HG02938 (cell line): ENCODE results near the gene CYSRT1.
A peak's percentile ranks its signal among the peaks of the same experiment; 100 is the strongest.
"Not testable (repeated sequence)": the region's sequence is repeated elsewhere in the genome, so short reads cannot be mapped to it uniquely, and the experiment has no call there.

Source experiments
- ATAC-seq: cut with Tn5 transposase; IDR thresholded peaks from one replicate; pipeline ENCODE4 v1.9.1; 2021; ENCODE audit warnings: mild to moderate bottlenecking, moderate library complexity; ENCODE audit not compliant: unreplicated experiment

The CYSRT1 gene

DNA sequence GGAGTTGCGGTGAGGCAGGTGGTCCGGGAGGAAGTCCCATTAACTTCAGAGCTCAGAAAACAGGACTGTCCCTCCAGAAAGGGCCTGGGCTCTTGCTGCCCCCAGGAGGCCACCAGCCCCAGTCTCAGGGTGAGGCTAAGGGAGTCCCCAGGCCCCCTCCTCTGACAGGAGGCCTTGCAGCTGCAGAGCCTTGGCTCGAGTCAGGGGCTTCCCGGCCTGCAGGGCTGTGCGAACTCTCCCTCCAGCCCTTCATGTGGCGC, 22.9 kb downstream of the CYSRT1 start:
- no peak for ATAC-seq

DNA sequence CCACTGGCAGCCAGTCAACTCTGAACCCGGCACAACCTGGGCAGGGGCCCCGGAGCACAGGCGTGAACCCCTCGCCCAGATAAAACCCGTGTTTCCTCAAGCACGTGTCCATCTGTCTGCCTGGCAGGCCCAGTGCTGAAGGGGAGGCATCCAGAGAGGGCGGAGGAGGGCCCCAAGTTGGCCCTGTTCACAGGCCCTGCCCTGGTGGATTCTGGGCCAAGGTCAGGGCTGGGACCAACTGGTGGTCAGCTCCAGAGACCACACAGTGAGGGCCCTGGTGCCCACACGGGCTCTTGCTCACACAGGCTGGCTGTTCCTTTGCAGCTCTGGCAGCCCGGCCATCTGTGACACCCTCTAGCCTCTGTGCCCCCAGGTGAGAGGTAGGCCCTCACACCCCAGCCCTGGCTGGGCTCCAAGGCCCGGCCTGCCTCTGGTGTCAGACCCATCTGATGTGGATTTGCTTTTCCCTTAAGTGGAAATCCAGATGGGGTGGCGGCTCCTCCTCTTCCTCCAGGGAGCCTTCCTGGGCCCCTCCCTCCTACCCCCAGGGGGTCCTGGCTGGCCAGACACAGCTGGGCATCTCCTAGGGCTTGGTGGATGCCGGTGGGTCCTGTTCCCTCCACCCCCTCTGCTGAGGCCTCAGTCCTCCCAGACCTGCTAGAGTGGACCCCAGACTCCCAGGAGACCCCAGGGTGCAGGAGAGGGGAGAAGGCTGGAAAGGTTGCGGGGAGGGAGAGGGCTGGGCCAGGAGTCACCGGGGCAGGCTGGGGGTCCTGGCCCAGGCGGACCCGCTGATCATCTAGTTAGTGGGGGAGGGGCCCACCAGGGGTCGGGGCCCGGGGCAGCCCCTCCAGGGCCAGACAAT, 25.6 kb downstream of the CYSRT1 start:
- no peak for ATAC-seq

DNA sequence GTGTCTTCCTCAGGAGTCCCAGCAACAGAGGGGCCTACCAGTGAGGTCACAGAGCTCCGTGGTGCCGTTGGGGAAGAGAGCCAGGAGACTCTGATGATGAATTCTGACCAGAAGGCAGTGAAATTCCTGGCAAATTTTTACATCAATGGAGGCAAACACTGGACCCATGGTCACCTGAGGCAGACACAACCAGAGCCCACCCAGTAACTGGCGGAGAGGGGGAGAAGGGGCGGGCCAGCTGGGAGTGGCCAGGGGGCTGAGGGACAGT, 26.2 kb downstream of the CYSRT1 start, which contains the start of gene STPG3:
Gene STPG3, plus strand, starts transcription at position 93 of the 268 bp plus-strand sequence. Its CDS starts 1 bp downstream, at position 94.
- ATAC-seq, result no peak

DNA sequence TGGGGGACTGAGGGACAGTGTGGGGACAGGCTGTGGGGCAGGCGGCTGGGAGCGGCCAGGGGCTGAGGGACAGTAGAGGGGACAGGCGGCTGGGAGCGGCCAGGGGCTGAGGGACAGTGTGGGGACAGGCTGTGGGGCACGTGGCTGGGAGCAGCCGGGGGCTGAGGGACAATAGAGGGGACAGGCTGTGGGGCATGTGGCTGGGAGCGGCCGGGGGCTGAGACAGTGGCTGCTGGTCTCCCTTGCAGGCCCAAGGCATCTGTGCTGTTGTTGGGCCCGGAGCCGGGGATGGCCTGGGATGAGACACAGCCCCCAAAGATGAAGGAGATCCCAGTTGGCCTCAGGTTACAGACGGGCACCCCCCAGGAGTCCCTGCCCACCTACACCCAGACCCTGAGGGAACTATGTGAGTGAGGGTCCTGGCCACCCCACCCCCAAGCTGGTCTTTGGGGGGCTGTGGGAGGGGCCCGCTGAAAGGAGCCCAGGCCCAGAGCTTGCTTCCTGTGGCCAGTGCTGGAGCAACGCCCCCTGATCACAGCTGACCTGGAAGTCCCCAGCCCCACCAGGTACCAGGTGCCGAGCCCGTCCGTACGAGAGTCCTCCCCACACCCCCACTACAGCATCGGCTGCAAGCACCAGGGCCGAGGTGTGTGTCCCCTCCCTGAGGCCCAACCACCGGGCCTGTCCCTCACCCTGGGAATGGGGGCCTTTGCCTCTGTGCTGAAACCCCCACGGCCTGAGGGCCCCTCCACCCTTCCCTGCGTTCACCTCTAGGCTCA, 26.7 kb downstream of the CYSRT1 start:
- no peak for ATAC-seq

DNA sequence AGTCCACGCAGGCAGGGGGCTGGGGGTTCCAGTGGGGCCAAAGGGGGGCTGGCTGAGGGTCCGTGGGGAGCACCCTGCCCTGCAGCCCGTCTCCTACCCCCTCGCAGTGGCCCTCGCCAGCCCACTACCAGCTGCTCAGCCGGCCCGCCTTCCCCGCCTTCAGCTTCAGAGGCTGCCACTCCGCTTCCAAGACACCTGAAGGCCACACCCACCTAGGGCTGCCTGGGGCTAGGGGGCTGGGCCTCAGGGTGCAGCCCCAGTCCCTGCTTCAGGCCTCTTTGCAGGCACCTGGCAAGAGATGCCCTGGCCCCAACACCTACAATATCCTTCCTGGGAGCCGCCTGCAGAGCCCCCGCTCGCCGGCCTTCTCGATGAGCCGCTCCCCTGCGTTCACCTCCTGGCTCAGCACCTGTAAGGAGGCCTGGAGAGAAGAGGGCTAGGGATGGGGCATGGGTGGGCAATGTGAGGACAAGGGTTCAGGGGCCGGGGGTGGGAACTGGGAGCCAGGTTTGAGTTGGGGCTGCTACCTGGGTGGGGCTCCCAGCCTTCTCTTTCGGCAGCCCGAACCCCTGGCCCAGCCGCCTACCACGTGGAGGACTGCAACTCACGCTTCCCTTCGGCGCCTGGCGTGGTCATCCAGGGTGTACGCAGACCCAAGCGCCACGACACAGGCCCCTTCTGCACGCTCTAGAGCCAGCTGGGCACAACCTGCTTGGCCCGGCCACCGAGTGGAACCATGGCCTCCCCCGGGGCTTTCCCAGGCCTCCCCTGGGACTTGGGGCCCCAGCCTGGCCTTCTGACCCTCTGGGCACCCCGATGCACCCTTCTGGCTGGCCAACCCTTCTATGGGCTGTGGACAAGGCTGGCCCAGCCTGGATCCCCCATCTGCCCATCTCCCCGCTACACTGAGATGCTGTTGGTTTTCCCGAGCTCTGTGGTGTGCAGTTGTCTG, 27.9 kb downstream of the CYSRT1 start:
- no peak for ATAC-seq

DNA sequence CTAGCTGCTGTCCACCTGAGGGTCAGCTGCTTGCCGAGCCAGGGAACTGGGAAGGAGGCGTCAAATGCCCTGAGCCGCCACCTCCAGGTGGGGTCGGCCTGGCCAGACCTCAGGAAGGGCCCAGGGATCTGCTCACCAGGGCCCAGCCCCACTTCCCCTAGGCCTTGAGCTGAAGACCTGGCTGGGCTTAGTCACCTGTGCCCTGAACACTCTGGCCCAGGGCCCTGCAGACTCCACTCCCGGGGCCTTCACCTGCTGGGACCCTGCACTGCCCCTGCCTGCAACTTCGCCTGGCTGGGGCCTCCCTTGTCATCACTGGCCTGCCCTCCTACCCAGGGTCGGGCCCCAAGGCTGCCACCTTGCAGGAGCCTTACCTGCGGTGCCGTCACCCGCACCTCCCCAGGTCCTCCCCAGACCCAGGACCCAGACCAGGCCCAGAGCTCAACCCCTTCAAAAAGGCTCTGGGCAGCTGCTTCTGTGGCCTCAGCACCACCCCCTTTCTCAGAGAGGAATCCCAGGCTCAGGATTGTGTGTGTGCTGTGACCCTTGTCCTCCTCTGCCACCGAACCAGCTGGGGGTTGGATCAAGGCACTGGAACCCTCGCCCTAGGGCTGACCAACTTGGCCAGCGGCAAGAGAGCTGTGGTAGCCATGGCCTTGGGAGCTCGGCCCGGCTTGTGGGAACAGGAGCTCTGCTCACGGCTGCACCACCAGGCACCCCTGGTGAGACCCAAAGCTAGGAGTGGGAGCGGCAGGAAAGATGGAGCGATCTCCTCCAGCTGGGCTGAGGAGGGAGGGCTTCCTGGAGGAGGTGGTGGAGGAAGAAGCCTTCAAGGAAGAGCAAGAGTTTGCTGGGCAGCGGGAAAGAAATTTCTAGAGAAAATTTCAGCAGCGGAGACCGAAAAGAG, 29.0 kb downstream of the CYSRT1 start:
- ATAC-seq, result no peak

DNA sequence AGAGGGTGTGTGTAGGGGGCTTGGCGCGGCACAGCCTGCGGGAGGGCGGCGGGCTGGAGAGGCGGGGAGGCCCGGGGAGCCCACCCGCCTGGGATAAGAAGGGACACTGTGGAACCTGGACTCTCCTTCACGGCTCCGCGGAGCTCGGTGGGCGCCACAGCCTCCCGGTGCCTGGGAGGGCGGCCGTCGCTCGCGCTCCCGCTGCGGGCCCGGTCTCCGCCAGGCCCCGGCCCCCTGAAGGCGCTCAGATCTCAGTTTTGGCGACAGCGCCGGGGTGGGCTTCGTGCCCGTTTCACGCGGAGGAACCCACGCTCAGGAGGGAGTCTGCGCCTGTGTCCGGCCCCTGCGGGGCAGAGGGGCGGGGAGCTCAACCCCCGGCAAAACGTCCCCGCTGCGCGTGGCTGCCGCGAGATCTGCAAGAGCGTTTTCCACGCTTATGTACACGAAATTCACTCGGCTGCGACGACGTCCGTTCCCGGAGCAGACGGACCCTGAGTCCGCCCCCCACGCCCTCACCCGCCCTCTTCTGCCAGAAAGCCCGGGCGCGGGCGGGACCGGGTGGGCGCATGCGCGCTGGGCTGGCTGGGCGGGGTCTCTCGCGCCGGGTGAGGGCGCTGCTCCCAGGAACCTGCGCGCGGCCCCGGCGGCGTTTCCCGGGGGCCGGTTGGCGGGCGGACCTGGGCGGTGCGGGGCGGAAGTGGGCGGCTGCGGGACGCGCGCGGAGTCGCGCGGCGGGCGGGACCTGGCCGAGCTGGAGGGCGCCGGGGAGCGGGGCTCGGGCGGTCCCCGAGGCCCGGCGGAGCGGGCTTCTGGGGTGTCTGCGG, 29.9 kb downstream of the CYSRT1 start, which contains the start of gene NELFB:
Gene NELFB, plus strand, starts transcription at position 704 of the 824 bp plus-strand sequence.
- peak; percentile 69 for ATAC-seq

DNA sequence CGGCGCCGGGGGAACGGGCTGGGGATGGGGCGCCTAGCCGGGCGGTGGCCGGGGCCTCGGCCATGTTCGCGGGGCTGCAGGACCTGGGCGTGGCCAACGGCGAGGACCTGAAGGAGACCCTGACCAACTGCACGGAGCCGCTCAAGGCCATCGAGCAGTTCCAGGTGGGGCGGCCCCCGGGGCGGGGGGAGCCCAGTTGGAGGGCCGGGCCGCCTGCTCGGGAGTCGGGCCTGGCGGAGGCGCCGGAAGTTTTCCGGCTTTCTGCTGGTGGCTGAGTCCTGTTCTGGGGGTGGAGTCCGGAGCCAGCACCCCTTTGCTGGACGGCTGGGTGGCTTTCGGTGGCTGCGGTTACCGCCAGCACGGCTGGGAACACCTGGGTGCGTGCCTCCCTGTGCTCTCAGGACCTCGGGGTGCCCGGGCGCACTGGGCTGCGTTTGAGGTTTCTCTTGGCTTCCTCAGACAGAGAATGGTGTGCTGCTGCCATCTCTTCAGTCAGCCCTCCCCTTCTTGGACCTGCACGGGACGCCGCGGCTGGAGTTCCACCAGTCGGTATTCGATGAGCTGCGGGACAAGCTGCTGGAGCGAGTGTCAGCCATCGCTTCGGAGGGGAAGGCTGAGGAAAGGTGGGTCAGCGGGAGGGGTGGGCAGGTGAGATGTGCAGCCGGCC, 30.6 kb downstream of the CYSRT1 start:
- peak; percentile 35 for ATAC-seq

DNA sequence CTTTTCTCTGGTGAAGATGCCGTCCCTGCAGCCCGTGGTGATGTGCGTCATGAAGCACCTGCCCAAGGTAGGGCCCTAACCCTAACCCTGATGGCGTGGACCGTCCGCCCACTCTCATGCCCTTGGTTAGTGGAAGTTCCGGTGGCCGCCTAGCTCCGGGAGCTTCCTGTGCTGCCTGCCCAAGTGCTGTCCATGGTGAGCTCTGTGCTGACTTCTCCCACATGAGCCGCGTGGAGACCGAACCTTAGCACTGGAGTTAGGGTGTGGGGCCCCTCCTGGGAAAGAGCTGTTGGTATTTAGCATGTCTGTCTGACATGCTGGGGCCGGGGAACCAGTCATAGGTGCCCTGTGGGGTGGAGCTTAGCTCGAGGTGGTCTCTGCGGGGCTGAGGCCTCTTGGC, 31.4 kb downstream of the CYSRT1 start:
- ATAC-seq, result no peak

DNA sequence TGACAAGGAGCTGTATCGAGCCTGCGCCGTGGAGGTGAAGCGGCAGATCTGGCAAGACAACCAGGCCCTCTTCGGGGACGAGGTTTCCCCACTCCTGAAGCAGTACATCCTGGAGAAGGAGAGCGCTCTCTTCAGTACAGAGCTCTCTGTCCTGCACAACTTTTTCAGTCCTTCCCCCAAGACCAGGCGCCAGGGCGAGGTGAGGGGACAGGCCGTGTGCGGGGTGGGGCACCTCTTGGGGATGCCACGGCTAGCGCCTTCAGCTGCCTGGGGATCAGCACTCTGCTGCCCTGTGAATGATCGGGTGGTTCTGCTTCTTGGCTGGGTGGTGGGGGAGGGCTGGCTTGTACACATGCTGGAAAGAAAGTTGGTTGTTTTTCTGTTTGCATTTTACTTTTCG, 31.9 kb downstream of the CYSRT1 start:
- ATAC-seq, result no peak

DNA sequence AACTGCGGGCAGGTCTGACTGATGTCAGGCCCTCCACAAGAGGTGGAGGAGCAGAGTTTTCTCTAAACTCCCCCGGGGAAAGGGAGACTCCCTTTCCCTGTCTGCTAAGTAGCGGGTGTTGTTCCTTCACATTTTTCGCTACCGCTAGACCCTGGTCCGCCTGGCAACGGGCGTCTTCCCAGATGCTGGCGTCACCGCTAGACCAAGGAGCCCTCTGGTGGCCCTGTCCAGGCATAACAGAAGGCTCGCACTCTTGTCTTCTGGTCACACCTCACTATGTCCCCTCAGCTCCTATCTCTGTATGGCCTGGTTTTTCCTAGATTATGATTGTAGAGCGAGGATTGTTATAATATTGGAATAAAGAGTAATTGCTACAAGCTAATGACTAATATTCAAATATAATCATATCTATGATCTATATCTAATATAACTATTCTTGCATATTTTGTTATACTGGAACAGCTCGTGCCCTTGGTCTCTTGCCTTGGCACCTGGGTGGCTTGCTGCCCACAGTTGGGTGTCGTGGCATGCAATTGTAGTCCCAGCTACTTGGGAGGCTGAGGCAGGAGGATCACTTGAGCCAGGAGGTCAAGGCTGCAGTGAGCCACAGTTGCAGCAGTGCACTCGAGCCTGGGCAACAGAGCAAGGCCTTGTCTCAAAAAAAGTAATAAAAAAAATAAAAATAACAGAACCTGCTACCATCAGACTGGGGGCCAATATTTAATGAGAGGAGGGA, 37.4 kb downstream of the CYSRT1 start:
- ATAC-seq, result not testable (repeated sequence)

DNA sequence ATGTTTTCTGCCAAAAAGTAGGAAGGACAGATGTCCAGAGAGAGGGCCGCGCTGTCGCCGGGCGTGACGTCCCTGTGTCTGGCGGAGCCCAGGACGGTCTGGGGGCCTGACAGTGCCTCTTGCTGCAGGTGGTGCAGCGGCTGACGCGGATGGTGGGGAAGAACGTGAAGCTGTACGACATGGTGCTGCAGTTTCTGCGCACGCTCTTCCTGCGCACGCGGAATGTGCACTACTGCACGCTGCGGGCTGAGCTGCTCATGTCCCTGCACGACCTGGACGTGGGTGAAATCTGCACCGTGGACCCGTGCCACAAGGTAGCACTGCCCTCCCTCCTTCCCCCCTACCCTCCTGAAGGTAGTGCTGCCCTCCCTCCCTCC, 37.9 kb downstream of the CYSRT1 start:
- ATAC-seq, result no peak

DNA sequence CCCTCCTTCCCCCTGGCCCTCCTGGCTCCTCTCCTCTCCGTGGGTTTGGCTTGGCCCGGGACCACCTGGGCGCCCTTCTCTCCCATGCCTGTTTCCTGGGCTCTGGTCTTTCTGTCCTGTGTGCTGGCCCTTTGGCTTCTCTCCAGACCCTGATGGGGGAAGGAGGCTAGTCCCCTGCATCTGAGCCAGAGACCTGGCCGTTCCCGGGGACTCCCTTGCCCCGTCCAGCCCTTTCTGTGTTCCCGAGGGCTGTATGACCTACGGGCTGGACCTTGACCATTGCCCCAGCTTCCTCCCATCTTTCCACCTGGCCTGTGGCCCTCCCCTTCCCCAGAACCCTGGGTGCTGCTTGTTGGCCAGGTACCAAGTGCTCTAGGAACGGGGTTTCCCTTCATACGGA, 38.5 kb downstream of the CYSRT1 start:
- no peak for ATAC-seq

DNA sequence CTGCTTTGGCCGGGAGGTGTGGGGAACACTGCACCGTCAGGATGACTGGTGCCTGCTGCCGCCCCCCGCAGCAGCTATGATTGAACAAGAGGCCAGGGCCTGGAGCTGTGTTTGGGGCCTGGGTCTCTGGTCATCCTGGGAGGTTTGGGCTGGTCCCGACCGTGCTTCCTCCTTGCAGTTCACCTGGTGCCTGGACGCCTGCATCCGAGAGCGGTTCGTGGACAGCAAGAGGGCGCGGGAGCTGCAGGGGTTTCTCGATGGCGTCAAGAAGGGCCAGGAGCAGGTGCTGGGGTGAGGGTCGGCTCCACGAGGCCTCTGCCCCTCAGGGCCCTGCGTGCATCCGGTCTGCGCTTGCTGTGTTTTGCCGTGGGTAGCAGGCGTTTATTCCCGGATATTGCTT, 39.1 kb downstream of the CYSRT1 start:
- no peak for ATAC-seq

DNA sequence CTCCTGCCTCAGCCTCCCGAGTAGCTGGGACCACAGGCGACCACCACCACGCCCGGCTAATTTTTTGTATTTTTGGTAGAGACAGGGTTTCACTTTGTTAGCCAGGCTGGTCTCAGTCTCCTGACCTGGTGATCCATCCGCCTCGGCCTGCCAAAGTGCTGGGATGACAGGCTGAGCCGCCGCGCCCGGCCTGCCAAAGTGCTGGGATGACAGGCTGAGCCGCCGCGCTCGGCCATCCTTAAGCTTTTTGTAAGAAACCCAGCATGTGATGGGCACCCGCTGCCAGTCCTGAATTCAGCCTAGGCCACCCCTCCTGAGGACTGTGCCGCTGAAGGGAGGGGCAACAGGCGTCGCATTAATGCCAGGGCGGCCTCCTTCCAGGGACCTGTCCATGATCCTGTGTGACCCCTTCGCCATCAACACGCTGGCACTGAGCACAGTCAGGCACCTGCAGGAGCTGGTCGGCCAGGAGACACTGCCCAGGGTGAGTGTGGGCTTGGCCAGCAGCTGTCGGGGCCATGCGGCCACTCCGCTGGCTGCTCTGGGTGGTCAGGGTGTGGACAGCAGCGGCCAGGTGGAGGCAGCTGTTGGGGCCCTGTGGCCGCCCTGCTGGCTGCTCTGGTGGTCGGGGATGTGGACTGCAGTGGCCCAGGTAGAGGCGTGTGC, 40.7 kb downstream of the CYSRT1 start:
- ATAC-seq, result no peak

DNA sequence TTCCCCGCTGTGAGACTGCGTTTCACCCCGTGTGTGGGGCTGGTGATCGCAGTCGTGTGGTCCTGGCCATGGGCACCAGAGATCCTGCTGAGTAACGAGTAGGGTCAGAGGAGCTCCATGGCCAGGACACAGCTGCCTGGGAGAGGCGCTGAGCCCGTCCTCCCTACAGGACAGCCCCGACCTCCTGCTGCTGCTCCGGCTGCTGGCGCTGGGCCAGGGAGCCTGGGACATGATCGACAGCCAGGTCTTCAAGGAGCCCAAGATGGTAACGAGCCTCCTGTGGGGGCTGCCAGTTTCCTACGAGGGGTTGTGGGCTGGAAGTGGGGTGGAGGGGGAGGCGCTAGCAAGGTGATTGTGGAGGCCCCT, 41.2 kb downstream of the CYSRT1 start:
- ATAC-seq, result no peak

DNA sequence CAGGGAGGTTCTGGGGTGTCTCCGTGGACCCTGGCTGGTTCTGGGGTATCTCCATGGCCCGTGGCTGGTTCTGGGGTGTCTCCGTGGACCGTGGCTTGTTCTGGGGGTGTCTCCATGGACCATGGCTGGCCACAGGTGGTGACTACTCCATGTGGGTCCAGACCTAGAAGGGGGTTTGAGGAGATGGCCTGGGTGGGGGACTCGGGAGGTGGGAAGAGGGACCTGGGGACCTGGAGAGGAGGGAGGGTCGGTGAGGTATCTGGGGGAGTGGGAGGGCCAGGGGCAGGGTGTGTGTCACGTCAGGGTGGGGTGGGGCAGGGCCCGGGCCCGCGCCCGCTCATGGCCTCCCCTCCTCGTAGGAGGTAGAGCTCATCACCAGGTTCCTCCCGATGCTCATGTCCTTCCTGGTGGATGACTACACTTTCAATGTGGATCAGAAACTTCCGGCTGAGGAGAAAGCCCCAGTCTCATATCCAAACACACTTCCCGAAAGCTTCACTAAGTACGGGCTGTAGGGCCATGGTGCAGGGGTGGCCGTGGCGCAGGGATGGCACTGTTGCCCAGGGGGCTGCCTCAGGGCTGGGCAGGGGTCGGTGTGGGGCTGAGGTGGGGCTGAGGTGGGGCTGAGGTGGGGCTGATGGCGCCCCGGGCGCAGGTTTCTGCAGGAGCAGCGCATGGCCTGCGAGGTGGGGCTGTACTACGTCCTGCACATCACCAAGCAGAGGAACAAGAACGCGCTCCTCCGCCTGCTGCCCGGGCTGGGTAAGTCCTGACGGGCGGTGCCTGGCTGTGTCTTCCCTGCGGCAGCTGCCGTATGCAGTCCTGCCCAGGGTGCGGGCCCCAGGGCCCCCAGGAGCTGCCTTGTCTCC, 41.8 kb downstream of the CYSRT1 start:
- no peak for ATAC-seq
